ENCODE data around the gene MYLK.
"Not testable (repeated sequence)": the region's sequence is repeated elsewhere in the genome, so short reads cannot be mapped to it uniquely, and the experiment has no call there.

DNA sequence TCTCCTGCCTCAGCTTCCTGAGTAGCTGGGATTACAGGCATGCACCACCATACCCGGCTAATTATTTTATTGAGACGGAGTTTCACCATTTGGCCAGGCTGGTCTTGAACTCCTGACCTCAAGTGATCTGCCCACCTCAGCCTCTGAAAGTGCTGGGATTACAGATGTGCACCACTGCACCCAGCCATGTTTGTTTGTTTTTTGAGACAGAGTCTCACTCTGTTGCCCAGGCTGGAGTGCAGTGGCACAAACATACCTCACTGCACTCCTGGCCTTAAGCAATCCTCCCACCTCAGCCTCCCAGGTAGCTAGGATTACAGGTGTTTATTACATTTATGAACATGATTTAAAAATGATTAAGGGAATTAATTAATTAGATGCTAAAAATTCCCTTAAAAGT, 281.0 kb downstream of the MYLK start:
- not testable (repeated sequence) for TF ChIP-seq EZH2 (IDR thresholded peaks at IDR 0.05; ENCODE audit: borderline replicate concordance); EZH2phosphoT487 (IDR thresholded peaks at IDR 0.05; ENCODE audit: low read depth, severe bottlenecking, unreplicated experiment)
- TF ChIP-seq, protein P1, sequence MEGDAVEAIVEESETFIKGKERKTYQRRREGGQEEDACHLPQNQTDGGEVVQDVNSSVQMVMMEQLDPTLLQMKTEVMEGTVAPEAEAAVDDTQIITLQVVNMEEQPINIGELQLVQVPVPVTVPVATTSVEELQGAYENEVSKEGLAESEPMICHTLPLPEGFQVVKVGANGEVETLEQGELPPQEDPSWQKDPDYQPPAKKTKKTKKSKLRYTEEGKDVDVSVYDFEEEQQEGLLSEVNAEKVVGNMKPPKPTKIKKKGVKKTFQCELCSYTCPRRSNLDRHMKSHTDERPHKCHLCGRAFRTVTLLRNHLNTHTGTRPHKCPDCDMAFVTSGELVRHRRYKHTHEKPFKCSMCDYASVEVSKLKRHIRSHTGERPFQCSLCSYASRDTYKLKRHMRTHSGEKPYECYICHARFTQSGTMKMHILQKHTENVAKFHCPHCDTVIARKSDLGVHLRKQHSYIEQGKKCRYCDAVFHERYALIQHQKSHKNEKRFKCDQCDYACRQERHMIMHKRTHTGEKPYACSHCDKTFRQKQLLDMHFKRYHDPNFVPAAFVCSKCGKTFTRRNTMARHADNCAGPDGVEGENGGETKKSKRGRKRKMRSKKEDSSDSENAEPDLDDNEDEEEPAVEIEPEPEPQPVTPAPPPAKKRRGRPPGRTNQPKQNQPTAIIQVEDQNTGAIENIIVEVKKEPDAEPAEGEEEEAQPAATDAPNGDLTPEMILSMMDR (IDR thresholded peaks at IDR 0.05; ENCODE audit: poor library complexity), result not testable (repeated sequence)
